HL-60 (cell line): ENCODE results near the gene HHLA2.

Experiments used
- POLR2AphosphoS5 ChIP-seq: IDR thresholded peaks from 2 replicates; pipeline ENCODE4 v1.6.1; 2012; ENCODE audit warnings: low read depth
- TF ChIP-seq, protein P1 (sequence below): IDR thresholded peaks from one replicate; pipeline ENCODE4 v1.5.1; 2011; ENCODE audit warnings: low read length, control low read depth, inconsistent platforms; ENCODE audit not compliant: insufficient read depth

DNA sequence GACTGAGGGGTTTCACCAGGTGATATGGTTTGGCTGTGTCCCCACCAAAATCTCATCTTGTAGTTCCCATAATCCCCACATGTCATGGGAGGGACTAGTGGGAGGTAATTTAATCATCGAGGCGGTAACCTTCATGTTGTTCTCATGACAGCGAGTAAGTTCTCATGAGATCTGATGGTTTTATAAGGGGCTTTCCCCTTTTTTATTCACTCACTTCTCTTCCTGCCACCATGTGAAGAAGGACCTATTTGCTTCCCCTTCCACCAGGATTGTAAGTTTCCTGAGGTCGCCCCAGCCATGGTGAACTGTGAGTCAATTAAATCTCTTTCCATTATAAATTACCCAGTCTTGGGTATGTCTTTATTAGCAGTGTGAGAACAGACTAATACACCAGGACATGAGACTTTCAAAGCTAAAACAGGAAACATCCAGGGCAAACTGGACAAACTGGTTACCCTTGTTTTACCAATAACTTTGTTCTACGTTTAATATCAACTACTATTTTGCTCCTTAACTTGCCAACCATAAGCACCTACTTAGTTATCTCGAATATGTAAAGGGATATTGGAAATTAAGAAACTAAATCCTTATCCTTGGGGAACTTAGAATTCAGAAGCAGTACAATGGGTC, 115.9 kb downstream of the HHLA2 start:
- TF ChIP-seq, protein P1, sequence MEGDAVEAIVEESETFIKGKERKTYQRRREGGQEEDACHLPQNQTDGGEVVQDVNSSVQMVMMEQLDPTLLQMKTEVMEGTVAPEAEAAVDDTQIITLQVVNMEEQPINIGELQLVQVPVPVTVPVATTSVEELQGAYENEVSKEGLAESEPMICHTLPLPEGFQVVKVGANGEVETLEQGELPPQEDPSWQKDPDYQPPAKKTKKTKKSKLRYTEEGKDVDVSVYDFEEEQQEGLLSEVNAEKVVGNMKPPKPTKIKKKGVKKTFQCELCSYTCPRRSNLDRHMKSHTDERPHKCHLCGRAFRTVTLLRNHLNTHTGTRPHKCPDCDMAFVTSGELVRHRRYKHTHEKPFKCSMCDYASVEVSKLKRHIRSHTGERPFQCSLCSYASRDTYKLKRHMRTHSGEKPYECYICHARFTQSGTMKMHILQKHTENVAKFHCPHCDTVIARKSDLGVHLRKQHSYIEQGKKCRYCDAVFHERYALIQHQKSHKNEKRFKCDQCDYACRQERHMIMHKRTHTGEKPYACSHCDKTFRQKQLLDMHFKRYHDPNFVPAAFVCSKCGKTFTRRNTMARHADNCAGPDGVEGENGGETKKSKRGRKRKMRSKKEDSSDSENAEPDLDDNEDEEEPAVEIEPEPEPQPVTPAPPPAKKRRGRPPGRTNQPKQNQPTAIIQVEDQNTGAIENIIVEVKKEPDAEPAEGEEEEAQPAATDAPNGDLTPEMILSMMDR = no peak
- no peak for TF ChIP-seq POLR2AphosphoS5
